ENCODE measurements around the gene PDX1.

Gene PDX1

GRCh38 chr13:27970382-27971235 is 50.8 kb downstream of the PDX1 start:
- no peak for DNase-seq

- no peak for DNase-seq
Measured at GRCh38 chr13:27971236-27971645, 51.4 kb downstream of the PDX1 start.

- DNase-seq, result no peak
Measured at GRCh38 chr13:27971776-27972477, 52.1 kb downstream of the PDX1 start.

- no peak for DNase-seq
Measured at GRCh38 chr13:27972478-27972820, 52.6 kb downstream of the PDX1 start.

- DNase-seq, result no peak
Measured at GRCh38 chr13:27973291-27973690, 53.5 kb downstream of the PDX1 start.

- DNase-seq, result no peak
Measured at GRCh38 chr13:27973961-27974662, 54.3 kb downstream of the PDX1 start.

Measured in NCI-H1417 treated with DMSO at 0.1 percent for 48 hours (cell line).